Hepatocyte (in vitro differentiated cells): ENCODE measurements around the gene MRGPRF. TPM values are rescaled to one million over a fixed set of nuclear protein-coding genes. Genes with fewer than 3 reads are reported as not detected.

ENCODE experiments used
- DNase-seq: peaks from one replicate; pipeline ENCODE4 v3.0.0-alpha.2; 2016; ENCODE audit warnings: low spot score
- H2AFZ ChIP-seq: fragments of 200-600 bp; sonication (generic); 2 replicates; pipeline ENCODE4 v1.6.0; 2016; ENCODE audit warnings: antibody characterized with exemption, mild to moderate bottlenecking
- H3K27ac ChIP-seq: fragments of 200-600 bp; sonication (generic); 2 replicates; pipeline ENCODE4 v1.5.1; 2016; ENCODE audit warnings: mild to moderate bottlenecking
- H3K27me3 ChIP-seq: fragments of 200-600 bp; sonication (generic); 2 replicates; pipeline ENCODE4 v1.6.1; 2016
- H3K36me3 ChIP-seq: fragments of 200-600 bp; sonication (generic); replicated peaks from 2 replicates; pipeline ENCODE4 v1.5.1; 2016; ENCODE audit warnings: low read depth; ENCODE audit not compliant: insufficient read depth
- H3K4me1 ChIP-seq: fragments of 200-600 bp; sonication (generic); 2 replicates; pipeline ENCODE4 v1.5.1; 2016; ENCODE audit warnings: mild to moderate bottlenecking, moderate library complexity; ENCODE audit not compliant: insufficient read depth
- H3K4me2 ChIP-seq: fragments of 200-600 bp; sonication (generic); 2 replicates; pipeline ENCODE4 v1.6.0; 2016
- H3K4me3 ChIP-seq: fragments of 200-600 bp; sonication (generic); 2 replicates; pipeline ENCODE4 v1.5.1; 2016; ENCODE audit warnings: mild to moderate bottlenecking
- H3K79me2 ChIP-seq: fragments of 200-600 bp; sonication (generic); 2 replicates; pipeline ENCODE4 v1.6.0; 2017; ENCODE audit warnings: mild to moderate bottlenecking
- H3K9me2 ChIP-seq: fragments of 200-600 bp; sonication (generic); replicated peaks from 2 replicates; pipeline ENCODE4 v1.6.0; 2017; ENCODE audit warnings: mild to moderate bottlenecking; ENCODE audit not compliant: insufficient read depth
- H3K9me3 ChIP-seq: fragments of 200-600 bp; sonication (generic); 2 replicates; pipeline ENCODE4 v1.5.1; 2016; ENCODE audit warnings: low read depth, mild to moderate bottlenecking
- H4K20me1 ChIP-seq: fragments of 200-600 bp; sonication (generic); 2 replicates; pipeline ENCODE4 v1.6.0; 2016; ENCODE audit warnings: mild to moderate bottlenecking; ENCODE audit not compliant: insufficient read depth, poor library complexity, severe bottlenecking
- CTCF ChIP-seq: fragments of 200-600 bp; sonication (generic); IDR thresholded peaks from 2 replicates; pipeline ENCODE4 v1.5.1; 2016; ENCODE audit warnings: antibody characterized with exemption, mild to moderate bottlenecking; ENCODE audit not compliant: poor library complexity
- EZH2 ChIP-seq: fragments of 200-600 bp; sonication (generic); IDR thresholded peaks from 2 replicates; pipeline ENCODE4 v1.6.1; 2016; ENCODE audit warnings: antibody characterized with exemption, mild to moderate bottlenecking, borderline replicate concordance
- EZH2phosphoT487 ChIP-seq: fragments of 200-600 bp; sonication (generic); IDR thresholded peaks from one replicate; pipeline ENCODE4 v1.6.1; 2018; ENCODE audit warnings: antibody characterized with exemption, mild to moderate bottlenecking, low read depth, moderate library complexity; ENCODE audit not compliant: unreplicated experiment, severe bottlenecking
- WGBS: methylation state at CpG from one replicate; pipeline ENCODE4 v1.1.6; 2016; ENCODE audit warnings: low lambda C conversion rate; ENCODE audit errors: missing lambda C conversion rate; 5-methylcytosine and 5-hydroxymethylcytosine counted together
- polyA plus RNA-seq: library from polyadenylated mRNA; unstranded; fragments of >200 nt; fragmentation: Nextera tagmentation; extraction: Ambion mirVana; gene quantifications from 2 replicates; pipeline ENCODE4 v1.2.1, GENCODE V29; 2016
- total RNA-seq: library from RNA; depleted of rRNA; stranded (reverse); fragments of >200 nt; gene quantifications from 2 replicates; pipeline ENCODE4 v1.2.3, GENCODE V29; 2014

The MRGPRF gene
- total and polyA plus RNA-seq, 2 experiments from 2014 or later = 6.5 to 7.5 TPM

- no peaks in the 10 kb centered on the region for H3K27me3 ChIP-seq
- H3K4me1 ChIP-seq = no peaks in the 10 kb centered on the region
- no peaks in the 10 kb centered on the region for H4K20me1 ChIP-seq
- H3K79me2 ChIP-seq = no peaks in the 10 kb centered on the region
- H2AFZ ChIP-seq = no peak overlapping the region
- no peaks in the 10 kb centered on the region for H3K9me2 ChIP-seq
- no peak overlapping the region for H3K4me3 ChIP-seq
- no peaks in the 10 kb centered on the region for H3K36me3 ChIP-seq
- no peaks in the 10 kb centered on the region for H3K9me3 ChIP-seq
- H3K4me2 ChIP-seq = no peak overlapping the region
- DNase-seq = no peak
- TF ChIP-seq CTCF = no peak
- TF ChIP-seq EZH2 = no peak
- TF ChIP-seq EZH2phosphoT487 = no peak
- no peak overlapping the region for H3K27ac ChIP-seq
Measured at GRCh38 chr11:68988491-68988890, 24.6 kb downstream of the MRGPRF start.

GRCh38 chr11:68987211-68987610 lies 25.8 kb downstream of the MRGPRF start:
- H3K9me3 ChIP-seq = no peaks in the 10 kb centered on the region
- no peak overlapping the region for H3K27ac ChIP-seq
- H2AFZ ChIP-seq = no peak overlapping the region
- no peaks in the 10 kb centered on the region for H3K4me1 ChIP-seq
- H4K20me1 ChIP-seq = no peaks in the 10 kb centered on the region
- no peak overlapping the region for H3K4me3 ChIP-seq
- no peaks in the 10 kb centered on the region for H3K9me2 ChIP-seq
- H3K4me2 ChIP-seq = no peak overlapping the region
- H3K27me3 ChIP-seq = no peaks in the 10 kb centered on the region
- H3K36me3 ChIP-seq = no peaks in the 10 kb centered on the region
- DNase-seq = no peak
- no peak for TF ChIP-seq EZH2
- no peak for TF ChIP-seq EZH2phosphoT487
- no peak for TF ChIP-seq CTCF
- H3K79me2 ChIP-seq = no peaks in the 10 kb centered on the region

GRCh38 chr11:68983801-68984200 lies 29.2 kb downstream of the MRGPRF start:
- no peaks in the 10 kb centered on the region for H3K79me2 ChIP-seq
- no peaks in the 10 kb centered on the region for H4K20me1 ChIP-seq
- no peak overlapping the region for H3K4me2 ChIP-seq
- H3K9me2 ChIP-seq = no peaks in the 10 kb centered on the region
- DNase-seq = no peak
- H3K27ac ChIP-seq = no peak overlapping the region
- H3K27me3 ChIP-seq = no peaks in the 10 kb centered on the region
- H3K36me3 ChIP-seq = no peaks in the 10 kb centered on the region
- 78% methylated on average over 6 of the region's 6 CpGs for WGBS
- H3K4me1 ChIP-seq = no peaks in the 10 kb centered on the region
- H3K9me3 ChIP-seq = no peaks in the 10 kb centered on the region
- H2AFZ ChIP-seq = no peak overlapping the region
- no peak for TF ChIP-seq EZH2
- TF ChIP-seq CTCF = no peak
- TF ChIP-seq EZH2phosphoT487 = no peak
- no peak overlapping the region for H3K4me3 ChIP-seq

- no peak for DNase-seq
- Histone ChIP-seq H3K4me3 (no peak overlapping the region), H3K27me3 (no peaks in the 10 kb centered on the region), H3K9me2 (no peaks in the 10 kb centered on the region), H3K27ac (no peak overlapping the region), H3K79me2 (no peaks in the 10 kb centered on the region), H4K20me1 (no peaks in the 10 kb centered on the region), H3K36me3 (no peaks in the 10 kb centered on the region), H3K4me2 (no peak overlapping the region), H2AFZ (no peak overlapping the region), H3K4me1 (no peaks in the 10 kb centered on the region), H3K9me3 (no peaks in the 10 kb centered on the region)
- 88% methylated on average over 2 of the region's 2 CpGs for WGBS
- TF ChIP-seq EZH2 (no peak), EZH2phosphoT487 (no peak), CTCF (no peak)
Measured at GRCh38 chr11:68982134-68982533, 30.9 kb downstream of the MRGPRF start.
